Measurements from ENCODE around the gene MDM1.

MDM1 gene

GRCh38 chr12:68261896-68262295, 70.3 kb downstream of the MDM1 start:
- H3K9ac ChIP-seq (ENCODE audit: low read length), result no peak overlapping the region
- H3K4me1 ChIP-seq (ENCODE audit: control insufficient read depth, insufficient read depth, low read length), result no peaks in the 10 kb centered on the region
- H3K27me3 ChIP-seq (ENCODE audit: control insufficient read depth, insufficient read depth, low read length), result no peaks in the 10 kb centered on the region
- no peak overlapping the region for H3K4me3 ChIP-seq (ENCODE audit: low read length)
- no peaks in the 10 kb centered on the region for H3K9me3 ChIP-seq (ENCODE audit: control insufficient read depth, low read length)
- no peaks in the 10 kb centered on the region for H3K36me3 ChIP-seq (ENCODE audit: control insufficient read depth, insufficient read depth, low read length)

- Histone ChIP-seq H3K9me3 (ENCODE audit: control insufficient read depth, low read length) (no peaks in the 10 kb centered on the region), H3K9ac (ENCODE audit: low read length) (no peak overlapping the region), H3K36me3 (ENCODE audit: control insufficient read depth, insufficient read depth, low read length) (no peaks in the 10 kb centered on the region), H3K27me3 (ENCODE audit: control insufficient read depth, insufficient read depth, low read length) (no peaks in the 10 kb centered on the region), H3K4me3 (ENCODE audit: low read length) (no peak overlapping the region), H3K4me1 (ENCODE audit: control insufficient read depth, insufficient read depth, low read length) (no peaks in the 10 kb centered on the region)
Observed at GRCh38 chr12:68260153-68260552, 72.0 kb downstream of the MDM1 start.

- no peaks in the 10 kb centered on the region for H3K27me3 ChIP-seq (ENCODE audit: control insufficient read depth, insufficient read depth, low read length)
- no peaks in the 10 kb centered on the region for H3K36me3 ChIP-seq (ENCODE audit: control insufficient read depth, insufficient read depth, low read length)
- no peak overlapping the region for H3K9ac ChIP-seq (ENCODE audit: low read length)
- no peaks in the 10 kb centered on the region for H3K4me1 ChIP-seq (ENCODE audit: control insufficient read depth, insufficient read depth, low read length)
- no peak overlapping the region for H3K4me3 ChIP-seq (ENCODE audit: low read length)
- no peaks in the 10 kb centered on the region for H3K9me3 ChIP-seq (ENCODE audit: control insufficient read depth, low read length)
Observed at GRCh38 chr12:68259318-68259940, 72.7 kb downstream of the MDM1 start.

GRCh38 chr12:68253504-68253903, 78.7 kb downstream of the MDM1 start, which contains the start of gene IL22:
TSS of gene IL22 (minus strand) at chr12:68253604. CDS start at chr12:68253448, 156 bp downstream.
- Histone ChIP-seq H3K4me1 (ENCODE audit: control insufficient read depth, insufficient read depth, low read length) (no peaks in the 10 kb centered on the region), H3K4me3 (ENCODE audit: low read length) (no peak within 1 kb of the TSS), H3K36me3 (ENCODE audit: control insufficient read depth, insufficient read depth, low read length) (no peaks in the 10 kb centered on the region), H3K9me3 (ENCODE audit: control insufficient read depth, low read length) (no peaks in the 10 kb centered on the region), H3K27me3 (ENCODE audit: control insufficient read depth, insufficient read depth, low read length) (no peaks in the 10 kb centered on the region), H3K9ac (ENCODE audit: low read length) (no peak within 1 kb of the TSS)

GRCh38 chr12:68252077-68252476, 80.1 kb downstream of the MDM1 start:
- Histone ChIP-seq H3K36me3 (ENCODE audit: control insufficient read depth, insufficient read depth, low read length) (no peaks in the 10 kb centered on the region), H3K4me1 (ENCODE audit: control insufficient read depth, insufficient read depth, low read length) (no peaks in the 10 kb centered on the region), H3K27me3 (ENCODE audit: control insufficient read depth, insufficient read depth, low read length) (no peaks in the 10 kb centered on the region), H3K9ac (ENCODE audit: low read length) (no peak overlapping the region), H3K9me3 (ENCODE audit: control insufficient read depth, low read length) (no peaks in the 10 kb centered on the region), H3K4me3 (ENCODE audit: low read length) (no peak overlapping the region)

- no peak overlapping the region for H3K4me3 ChIP-seq (ENCODE audit: low read length)
- H3K9ac ChIP-seq (ENCODE audit: low read length), result no peak overlapping the region
- no peaks in the 10 kb centered on the region for H3K27me3 ChIP-seq (ENCODE audit: control insufficient read depth, insufficient read depth, low read length)
- no peaks in the 10 kb centered on the region for H3K4me1 ChIP-seq (ENCODE audit: control insufficient read depth, insufficient read depth, low read length)
- no peaks in the 10 kb centered on the region for H3K36me3 ChIP-seq (ENCODE audit: control insufficient read depth, insufficient read depth, low read length)
- H3K9me3 ChIP-seq (ENCODE audit: control insufficient read depth, low read length), result no peaks in the 10 kb centered on the region
Observed at GRCh38 chr12:68250454-68250853, 81.7 kb downstream of the MDM1 start.

- Histone ChIP-seq H3K36me3 (ENCODE audit: control insufficient read depth, insufficient read depth, low read length) (no peaks in the 10 kb centered on the region), H3K27me3 (ENCODE audit: control insufficient read depth, insufficient read depth, low read length) (no peaks in the 10 kb centered on the region), H3K4me1 (ENCODE audit: control insufficient read depth, insufficient read depth, low read length) (peaks cover 4% of the 10 kb centered on the region), H3K9ac (ENCODE audit: low read length) (no peak overlapping the region), H3K9me3 (ENCODE audit: control insufficient read depth, low read length) (no peaks in the 10 kb centered on the region), H3K4me3 (ENCODE audit: low read length) (no peak overlapping the region)
Observed at GRCh38 chr12:68247785-68248184, 84.4 kb downstream of the MDM1 start.

- Histone ChIP-seq H3K4me3 (ENCODE audit: low read length) (no peak overlapping the region), H3K4me1 (ENCODE audit: control insufficient read depth, insufficient read depth, low read length) (peaks cover 4% of the 10 kb centered on the region), H3K9ac (ENCODE audit: low read length) (no peak overlapping the region)
Observed at GRCh38 chr12:68246350-68246749, 85.8 kb downstream of the MDM1 start.

GRCh38 chr12:68245180-68246021, 86.8 kb downstream of the MDM1 start:
- no peaks in the 10 kb centered on the region for H3K36me3 ChIP-seq (ENCODE audit: control insufficient read depth, insufficient read depth, low read length)
- H3K4me3 ChIP-seq (ENCODE audit: low read length), result no peak overlapping the region
- no peak overlapping the region for H3K9ac ChIP-seq (ENCODE audit: low read length)
- no peaks in the 10 kb centered on the region for H3K9me3 ChIP-seq (ENCODE audit: control insufficient read depth, low read length)
- H3K4me1 ChIP-seq (ENCODE audit: control insufficient read depth, insufficient read depth, low read length), result peaks cover 13% of the 10 kb centered on the region
- H3K27me3 ChIP-seq (ENCODE audit: control insufficient read depth, insufficient read depth, low read length), result no peaks in the 10 kb centered on the region

More at GRCh38 chr12:68246350-68246749, 85.8 kb downstream of the MDM1 start:
- Histone ChIP-seq H3K36me3 (ENCODE audit: control insufficient read depth, insufficient read depth, low read length) (no peaks in the 10 kb centered on the region), H3K9me3 (ENCODE audit: control insufficient read depth, low read length) (no peaks in the 10 kb centered on the region), H3K27me3 (ENCODE audit: control insufficient read depth, insufficient read depth, low read length) (no peaks in the 10 kb centered on the region)
